Neural cell (in vitro differentiated cells): Measurements from ENCODE around the gene WNT7A.

Experiments
- EP300 ChIP-seq: fragments of 450-650 bp; conservative IDR thresholded peaks from 2 replicates; pipeline ENCODE4 v1.6.1; 2014; ENCODE audit warnings: antibody characterized with exemption, mild to moderate bottlenecking, moderate library complexity; ENCODE audit not compliant: poor library complexity, severe bottlenecking
- EZH2 ChIP-seq: fragments of 200-600, 300-800 bp; shearing (Covaris generic), sonication (generic); IDR thresholded peaks from 2 replicates; pipeline ENCODE4 v1.6.1; 2014; ENCODE audit warnings: antibody characterized with exemption, low read length, borderline replicate concordance, mild to moderate bottlenecking; ENCODE audit not compliant: insufficient read depth, poor library complexity, severe bottlenecking
- MXI1 ChIP-seq: fragments of 450-650 bp; conservative IDR thresholded peaks from 2 replicates; pipeline ENCODE4 v1.6.1; 2014; ENCODE audit warnings: antibody characterized with exemption, mild to moderate bottlenecking; ENCODE audit not compliant: poor library complexity, severe bottlenecking
- POLR2AphosphoS5 ChIP-seq: IDR thresholded peaks from 2 replicates; pipeline ENCODE4 v1.6.1; 2012
- RAD21 ChIP-seq: fragments of 450-650 bp; conservative IDR thresholded peaks from 2 replicates; pipeline ENCODE4 v1.6.1; 2014; ENCODE audit warnings: antibody characterized with exemption, mild to moderate bottlenecking, moderate library complexity
- REST ChIP-seq: IDR thresholded peaks from 2 replicates; pipeline ENCODE4 v1.6.1; 2012; ENCODE audit warnings: borderline replicate concordance
- SMC3 ChIP-seq: fragments of 450-650 bp; conservative IDR thresholded peaks from 2 replicates; pipeline ENCODE4 v1.6.1; 2014; ENCODE audit warnings: antibody characterized with exemption, mild to moderate bottlenecking, moderate library complexity; ENCODE audit not compliant: poor library complexity
- TAF1 ChIP-seq: IDR thresholded peaks from 2 replicates; pipeline ENCODE4 v1.6.1; 2012; ENCODE audit warnings: low read depth
- TF ChIP-seq, protein P1 (sequence below): fragments of 450-650 bp; IDR thresholded peaks from 2 replicates; pipeline ENCODE4 v1.5.1; 2014; ENCODE audit warnings: antibody characterized with exemption, mild to moderate bottlenecking, moderate library complexity; ENCODE audit not compliant: poor library complexity, severe bottlenecking

- no peak for TF ChIP-seq RAD21
- TF ChIP-seq EZH2, result no peak
- no peak for TF ChIP-seq POLR2AphosphoS5
- TF ChIP-seq TAF1, result no peak
- TF ChIP-seq, protein P1, sequence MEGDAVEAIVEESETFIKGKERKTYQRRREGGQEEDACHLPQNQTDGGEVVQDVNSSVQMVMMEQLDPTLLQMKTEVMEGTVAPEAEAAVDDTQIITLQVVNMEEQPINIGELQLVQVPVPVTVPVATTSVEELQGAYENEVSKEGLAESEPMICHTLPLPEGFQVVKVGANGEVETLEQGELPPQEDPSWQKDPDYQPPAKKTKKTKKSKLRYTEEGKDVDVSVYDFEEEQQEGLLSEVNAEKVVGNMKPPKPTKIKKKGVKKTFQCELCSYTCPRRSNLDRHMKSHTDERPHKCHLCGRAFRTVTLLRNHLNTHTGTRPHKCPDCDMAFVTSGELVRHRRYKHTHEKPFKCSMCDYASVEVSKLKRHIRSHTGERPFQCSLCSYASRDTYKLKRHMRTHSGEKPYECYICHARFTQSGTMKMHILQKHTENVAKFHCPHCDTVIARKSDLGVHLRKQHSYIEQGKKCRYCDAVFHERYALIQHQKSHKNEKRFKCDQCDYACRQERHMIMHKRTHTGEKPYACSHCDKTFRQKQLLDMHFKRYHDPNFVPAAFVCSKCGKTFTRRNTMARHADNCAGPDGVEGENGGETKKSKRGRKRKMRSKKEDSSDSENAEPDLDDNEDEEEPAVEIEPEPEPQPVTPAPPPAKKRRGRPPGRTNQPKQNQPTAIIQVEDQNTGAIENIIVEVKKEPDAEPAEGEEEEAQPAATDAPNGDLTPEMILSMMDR, result no peak
- no peak for TF ChIP-seq EP300
- no peak for TF ChIP-seq REST
- TF ChIP-seq MXI1, result no peak
- no peak for TF ChIP-seq SMC3
These were observed 108.4 kb downstream of the WNT7A start for GRCh38 chr3:13771496-13771895.
